ENCODE data around the gene SIGLEC14. TPM values are rescaled to one million over a fixed set of nuclear protein-coding genes. Genes with fewer than 3 reads are reported as not detected.

SIGLEC14 gene
- total RNA-seq, 2 donors from 2014 or later, result 0.26 to 0.31 TPM

GRCh38 chr19:51688671-51689571 is 42.3 kb upstream of the SIGLEC14 start:
- peaks cover 12% of the 10 kb centered on the region for H3K36me3 ChIP-seq
- peaks cover 0 to 49% of the 10 kb centered on the region in 2 donors for H3K4me1 ChIP-seq
- TF ChIP-seq CTCF (IDR thresholded peaks at IDR 0.05), result peak in 1 of 2 donors; percentile 10
- H3K4me3 ChIP-seq, result peak overlapping the region; percentile 79 to 100
- DNase-seq (ENCODE audit: low spot score), result peak; percentile 88
- no peaks in the 10 kb centered on the region for H3K27me3 ChIP-seq
- H3K9me3 ChIP-seq, result no peaks in the 10 kb centered on the region
- peak overlapping the region; percentile 97 to 99 for H3K27ac ChIP-seq

GRCh38 chr19:51687791-51688670 is 41.4 kb upstream of the SIGLEC14 start:
- peak; percentile 82 for DNase-seq (ENCODE audit: low spot score)
- H3K9me3 ChIP-seq, result no peaks in the 10 kb centered on the region
- no peak for TF ChIP-seq CTCF (IDR thresholded peaks at IDR 0.05)
- no peaks in the 10 kb centered on the region for H3K27me3 ChIP-seq
- peaks cover 0 to 40% of the 10 kb centered on the region in 2 donors for H3K4me1 ChIP-seq
- peaks cover 4% of the 10 kb centered on the region for H3K36me3 ChIP-seq
- peak overlapping the region; percentile 97 to 99 for H3K27ac ChIP-seq
- peak overlapping the region; percentile 79 to 100 for H3K4me3 ChIP-seq

- Histone ChIP-seq H3K27me3 (no peaks in the 10 kb centered on the region), H3K27ac (no peak overlapping the region), H3K4me1 (peaks cover 0 to 22% of the 10 kb centered on the region in 2 donors), H3K9me3 (no peaks in the 10 kb centered on the region), H3K36me3 (no peaks in the 10 kb centered on the region), H3K4me3 (no peak overlapping the region)
- no peak for TF ChIP-seq CTCF (IDR thresholded peaks at IDR 0.05)
- peak; percentile 49 for DNase-seq (ENCODE audit: low spot score)
These were observed 39.5 kb upstream of the SIGLEC14 start for GRCh38 chr19:51686171-51686570.

GRCh38 chr19:51681286-51681941 is 34.8 kb upstream of the SIGLEC14 start:
- H3K27ac ChIP-seq, result no peak overlapping the region
- no peaks in the 10 kb centered on the region for H3K36me3 ChIP-seq
- H3K4me1 ChIP-seq, result no peaks in the 10 kb centered on the region
- no peak for DNase-seq (ENCODE audit: low spot score)
- TF ChIP-seq CTCF (IDR thresholded peaks at IDR 0.05), result no peak
- no peaks in the 10 kb centered on the region for H3K9me3 ChIP-seq
- H3K27me3 ChIP-seq, result no peaks in the 10 kb centered on the region
- no peak overlapping the region for H3K4me3 ChIP-seq

GRCh38 chr19:51680474-51680873 is 33.8 kb upstream of the SIGLEC14 start:
- H3K4me3 ChIP-seq, result no peak overlapping the region
- no peak for DNase-seq (ENCODE audit: low spot score)
- no peaks in the 10 kb centered on the region for H3K4me1 ChIP-seq
- H3K36me3 ChIP-seq, result no peaks in the 10 kb centered on the region
- no peaks in the 10 kb centered on the region for H3K27me3 ChIP-seq
- H3K9me3 ChIP-seq, result no peaks in the 10 kb centered on the region
- TF ChIP-seq CTCF (IDR thresholded peaks at IDR 0.05), result no peak
- no peak overlapping the region for H3K27ac ChIP-seq

Data from right atrium auricular region (tissue), 2 donors.